Small intestine (tissue), 7 donors: Measurements from ENCODE around the gene TNC. TPM values are rescaled to one million over a fixed set of nuclear protein-coding genes. Genes with fewer than 3 reads are reported as not detected.

ENCODE experiments used
- DNase-seq, 2 donors: peaks; one replicate each; pipeline versions ENCODE4 v3.0.0 to v3.0.0-alpha.2; 2013
- FAIRE-seq: peaks from 2 replicates; lab custom pipeline; 2012; peaks lifted over from hg19 to GRCh38; lab: Jason Lieb, UNC
- H3K27ac ChIP-seq, 3 donors: one replicate each; pipeline ENCODE4 v1.5.1; 2013; ENCODE audit warnings: low read length in 2 of 3, mild to moderate bottlenecking in 2 of 3, control low read depth in 1 of 3, inconsistent platforms in 1 of 3, low read depth in 1 of 3, moderate library complexity in 1 of 3
- H3K27me3 ChIP-seq, 3 donors: one replicate each; pipeline ENCODE4 v1.6.1; 2013; ENCODE audit warnings: low read length in 3 of 3, inconsistent platforms in 1 of 3; ENCODE audit not compliant: control insufficient read depth in 3 of 3, insufficient read depth in 3 of 3
- H3K36me3 ChIP-seq, 3 donors: one replicate each; pipeline ENCODE4 v1.6.1; 2013; ENCODE audit warnings: low read length in 3 of 3, inconsistent platforms in 1 of 3, low read depth in 1 of 3, mild to moderate bottlenecking in 1 of 3, moderate library complexity in 1 of 3; ENCODE audit not compliant: control insufficient read depth in 3 of 3, insufficient read depth in 2 of 3
- H3K4me1 ChIP-seq, 3 donors: one replicate each; pipeline ENCODE4 v1.6.1; 2013; ENCODE audit warnings: low read length in 2 of 3, inconsistent platforms in 1 of 3, low read depth in 1 of 3, mild to moderate bottlenecking in 1 of 3, moderate library complexity in 1 of 3; ENCODE audit not compliant: control insufficient read depth in 3 of 3, insufficient read depth in 2 of 3
- H3K4me3 ChIP-seq, 3 donors: one replicate each; pipeline ENCODE4 v1.5.1; 2013; ENCODE audit warnings: low read length in 3 of 3, control low read depth in 1 of 3, inconsistent platforms in 1 of 3, low read depth in 1 of 3, mild to moderate bottlenecking in 1 of 3, moderate library complexity in 1 of 3
- H3K9me3 ChIP-seq, 2 donors: one replicate each; pipeline ENCODE4 v1.6.1; 2013; ENCODE audit warnings: low read depth in 1 of 2, low read length in 1 of 2; ENCODE audit not compliant: control insufficient read depth in 2 of 2, insufficient read depth in 1 of 2
- WGBS, 3 donors: extraction: QIAGEN DNeasy Blood & Tissue Kit; methylation state at CpG; one replicate each; pipeline ENCODE4 v1.1.7; 2013; 5-methylcytosine and 5-hydroxymethylcytosine counted together
- polyA plus RNA-seq, 4 donors: library from polyadenylated mRNA; stranded (reverse) in 3 of 4; unstranded in 1 of 4; fragments of 200-250 nt in 3 of 4; fragments of 120-200 nt in 1 of 4; gene quantifications; one replicate each; pipeline versions ENCODE4 v1.2.1 to v1.2.3, GENCODE V29; 2013
- donor health status: healthy with polysubstance abuse.
- donor health status: control.
- donor health status: control.
- donor health status: Bipolar disorder and iron deficiency.
- donor health status: healthy.

TNC gene
- polyA plus RNA-seq, 4 donors = 0.54 to 19.6 (median 3.9) TPM

- no peak for FAIRE-seq
- H3K36me3 ChIP-seq = no peaks in the 10 kb centered on the region
- H3K9me3 ChIP-seq = no peaks in the 10 kb centered on the region
- no peak for DNase-seq
- no peak overlapping the region for H3K27ac ChIP-seq
- peaks cover 0 to 2% (median 0%) of the 10 kb centered on the region in 3 donors for H3K27me3 ChIP-seq
- H3K4me1 ChIP-seq = peaks cover 0 to 8% (median 6%) of the 10 kb centered on the region in 3 donors
- no peak overlapping the region for H3K4me3 ChIP-seq
- 83 to 91% (median 87%) methylated on average over 6 of the region's 6 CpGs for WGBS, 3 donors
Measured at GRCh38 chr9:115142517-115143270, 24.7 kb upstream of the TNC start.

- Histone ChIP-seq H3K4me1 (peaks cover 0 to 9% (median 5%) of the 10 kb centered on the region in 3 donors), H3K27me3 (no peaks in the 10 kb centered on the region), H3K4me3 (no peak overlapping the region), H3K9me3 (no peaks in the 10 kb centered on the region), H3K27ac (no peak overlapping the region), H3K36me3 (no peaks in the 10 kb centered on the region)
- FAIRE-seq (no peak), DNase-seq (no peak)
Measured at GRCh38 chr9:115142090-115142489, 24.1 kb upstream of the TNC start.

- Histone ChIP-seq H3K27me3 (no peaks in the 10 kb centered on the region), H3K9me3 (no peaks in the 10 kb centered on the region), H3K36me3 (no peaks in the 10 kb centered on the region), H3K27ac (no peak overlapping the region), H3K4me1 (peaks cover 0 to 13% (median 5%) of the 10 kb centered on the region in 3 donors), H3K4me3 (no peak overlapping the region)
- FAIRE-seq (no peak), DNase-seq (no peak)
- WGBS, 3 donors = 62 to 83% (median 75%) methylated on average over 3 of the region's 3 CpGs
Measured at GRCh38 chr9:115141612-115142011, 23.7 kb upstream of the TNC start.

- H3K4me1 ChIP-seq = peaks cover 0 to 13% (median 0%) of the 10 kb centered on the region in 3 donors
- H3K27me3 ChIP-seq = no peaks in the 10 kb centered on the region
- peak overlapping the region in 1 of 3 donors; percentile 10 for H3K27ac ChIP-seq
- 65 to 66% (median 65%) methylated on average over 2 of the region's 2 CpGs for WGBS, 3 donors
- no peaks in the 10 kb centered on the region for H3K9me3 ChIP-seq
- no peak overlapping the region for H3K4me3 ChIP-seq
- no peak for FAIRE-seq
- DNase-seq = no peak
- no peaks in the 10 kb centered on the region for H3K36me3 ChIP-seq
Measured at GRCh38 chr9:115138151-115138550, 20.2 kb upstream of the TNC start.

- FAIRE-seq = no peak
- 18 to 56% (median 19%) methylated on average over 2 of the region's 2 CpGs for WGBS, 3 donors
- H3K4me1 ChIP-seq = peaks cover 0 to 13% (median 0%) of the 10 kb centered on the region in 3 donors
Measured at GRCh38 chr9:115137526-115137925, 19.6 kb upstream of the TNC start.

GRCh38 chr9:115135821-115136778 is 18.1 kb upstream of the TNC start:
- DNase-seq (no peak), FAIRE-seq (no peak)

More at GRCh38 chr9:115137526-115137925, 19.6 kb upstream of the TNC start:
- Histone ChIP-seq H3K27ac (peak overlapping the region in 1 of 3 donors; percentile 44), H3K27me3 (no peaks in the 10 kb centered on the region), H3K9me3 (no peaks in the 10 kb centered on the region), H3K36me3 (no peaks in the 10 kb centered on the region), H3K4me3 (no peak overlapping the region)
- peak; percentile 35 to 78 for DNase-seq

GRCh38 chr9:115134941-115135340 is 17.0 kb upstream of the TNC start:
- Histone ChIP-seq H3K36me3 (no peaks in the 10 kb centered on the region), H3K4me1 (peaks cover 0 to 13% (median 0%) of the 10 kb centered on the region in 3 donors), H3K4me3 (no peak overlapping the region), H3K27me3 (no peaks in the 10 kb centered on the region), H3K27ac (peak overlapping the region in 2 of 3 donors; percentile 2 to 72), H3K9me3 (no peaks in the 10 kb centered on the region)
- WGBS, 3 donors = 64 to 76% (median 67%) methylated on average over 4 of the region's 4 CpGs
- no peak for FAIRE-seq
- DNase-seq = no peak

More at GRCh38 chr9:115135821-115136778, 18.1 kb upstream of the TNC start:
- H3K4me3 ChIP-seq = no peak overlapping the region
- no peak overlapping the region for H3K27ac ChIP-seq
- no peaks in the 10 kb centered on the region for H3K27me3 ChIP-seq
- 79 to 84% (median 83%) methylated on average over 8 of the region's 8 CpGs for WGBS, 3 donors
- H3K9me3 ChIP-seq = no peaks in the 10 kb centered on the region
- peaks cover 0 to 13% (median 0%) of the 10 kb centered on the region in 3 donors for H3K4me1 ChIP-seq
- no peaks in the 10 kb centered on the region for H3K36me3 ChIP-seq

GRCh38 chr9:115133649-115134048 is 15.7 kb upstream of the TNC start:
- Histone ChIP-seq H3K27me3 (peaks cover 0 to 3% (median 0%) of the 10 kb centered on the region in 3 donors), H3K4me3 (no peak overlapping the region), H3K36me3 (no peaks in the 10 kb centered on the region), H3K4me1 (peaks cover 0 to 13% (median 0%) of the 10 kb centered on the region in 3 donors), H3K27ac (no peak overlapping the region), H3K9me3 (no peaks in the 10 kb centered on the region)
- 60 to 74% (median 61%) methylated on average over 2 of the region's 2 CpGs for WGBS, 3 donors
- no peak for FAIRE-seq
- no peak for DNase-seq
